HG03469 (cell line): ENCODE data around the gene C20orf96.
A peak's percentile ranks its signal among the peaks of the same experiment; 100 is the strongest.
"Not testable (repeated sequence)": the region's sequence is repeated elsewhere in the genome, so short reads cannot be mapped to it uniquely, and the experiment has no call there.

Source experiments
- ATAC-seq: cut with Tn5 transposase; IDR thresholded peaks from one replicate; pipeline ENCODE4 v1.9.1; 2021; ENCODE audit warnings: mild to moderate bottlenecking, moderate library complexity, moderate number of reproducible peaks; ENCODE audit not compliant: unreplicated experiment

Gene C20orf96

DNA sequence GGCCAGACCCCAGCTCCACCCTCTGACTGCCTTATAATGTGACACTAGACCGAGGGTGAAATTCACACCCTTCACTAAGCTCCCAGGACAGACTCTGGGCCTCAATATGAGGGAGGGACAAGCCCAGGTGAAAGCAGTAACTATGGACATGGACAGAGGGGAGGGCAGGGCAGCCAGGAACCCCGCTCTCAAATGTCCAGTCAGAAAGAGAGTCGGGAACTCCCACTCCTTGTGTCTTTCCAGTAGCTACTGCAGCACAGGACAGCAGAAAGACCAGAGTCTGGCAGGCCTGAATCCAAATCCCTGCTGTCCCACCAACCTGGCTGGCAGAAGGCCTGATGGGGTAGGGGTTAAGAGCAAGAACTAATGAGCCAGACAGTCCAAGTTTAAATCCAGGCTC lies 6.4 kb downstream of the C20orf96 start:
- ATAC-seq = no peak

DNA sequence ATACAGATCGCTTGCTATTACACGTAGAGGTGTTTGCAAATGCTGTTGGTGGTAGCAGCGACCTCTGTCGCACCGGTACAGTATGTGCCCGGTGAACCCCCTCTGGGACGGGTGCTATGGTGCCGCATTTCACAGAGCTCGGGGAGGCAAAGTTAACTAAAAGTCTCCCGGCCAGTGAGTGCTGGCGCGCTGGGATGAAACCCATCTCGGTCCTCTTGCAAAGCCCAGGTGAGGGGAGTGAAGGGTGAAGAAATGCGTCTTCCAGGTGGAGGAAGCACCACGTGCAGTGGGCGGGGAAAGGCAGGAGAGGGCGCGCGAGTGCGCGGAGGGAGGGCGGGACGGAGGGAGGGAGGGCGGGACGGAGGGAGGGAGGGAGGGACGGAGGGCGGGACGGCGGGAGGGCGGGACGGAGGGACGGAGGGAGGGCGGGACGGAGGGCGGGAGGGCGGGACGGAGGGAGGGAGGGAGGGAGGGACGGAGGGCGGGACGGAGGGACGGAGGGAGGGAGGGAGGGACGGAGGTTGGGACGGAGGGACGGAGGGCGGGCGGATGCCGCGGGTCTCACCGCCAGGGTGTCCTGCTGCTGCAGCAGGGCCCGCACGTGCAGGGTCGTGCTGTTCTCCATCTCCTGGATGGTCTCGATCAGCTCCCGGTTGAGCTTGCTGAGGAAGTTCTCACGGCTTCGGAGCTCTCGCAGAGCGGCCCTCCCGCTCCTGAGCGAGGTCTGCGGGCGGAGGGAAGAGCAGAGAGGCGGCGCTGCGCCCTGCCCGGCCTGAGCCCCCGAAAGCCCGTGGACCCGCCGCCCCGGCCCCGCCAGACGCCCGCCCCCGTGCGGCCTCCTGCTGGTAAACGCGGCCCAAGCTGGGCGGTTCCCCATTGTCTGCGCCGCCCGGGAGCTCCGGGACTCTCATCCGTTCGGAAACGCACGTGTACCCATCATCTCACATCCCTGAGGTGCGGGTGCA lies 11.7 kb downstream of the C20orf96 start:
- no peak for ATAC-seq

DNA sequence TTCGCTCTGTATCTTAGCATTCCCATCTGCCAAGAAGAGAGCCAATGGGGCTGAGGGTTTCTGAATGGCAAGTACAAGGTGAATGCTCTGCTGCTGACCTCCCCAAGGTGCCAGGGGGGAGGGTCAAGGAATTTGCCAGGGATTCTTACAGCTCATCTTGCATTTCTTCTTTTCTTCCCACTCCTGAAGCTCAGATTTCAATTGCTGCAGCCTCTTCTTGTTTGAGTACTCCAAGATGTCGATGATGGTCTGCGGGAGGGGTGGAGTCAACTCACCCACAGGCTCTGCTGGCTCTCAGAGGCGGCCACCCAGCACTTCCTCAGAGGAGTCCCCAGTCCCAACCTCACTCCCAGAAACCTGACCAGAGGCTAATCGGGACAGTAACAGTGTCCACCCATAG lies 12.4 kb downstream of the C20orf96 start:
- no peak for ATAC-seq

DNA sequence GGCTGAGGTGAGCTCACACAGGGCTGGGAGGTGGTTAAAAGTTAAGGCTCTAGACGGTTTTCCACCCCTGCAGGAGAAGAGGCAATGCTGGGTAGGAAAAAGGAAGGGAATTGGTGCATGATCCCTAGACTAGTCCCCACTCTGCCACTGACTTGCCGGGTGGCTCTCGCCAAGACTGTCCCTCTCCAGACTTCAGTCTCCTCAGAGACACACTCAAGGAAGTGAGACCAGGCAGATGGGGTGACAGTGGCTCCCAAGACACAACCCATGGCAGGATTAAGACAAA lies 13.1 kb downstream of the C20orf96 start:
- no peak for ATAC-seq

DNA sequence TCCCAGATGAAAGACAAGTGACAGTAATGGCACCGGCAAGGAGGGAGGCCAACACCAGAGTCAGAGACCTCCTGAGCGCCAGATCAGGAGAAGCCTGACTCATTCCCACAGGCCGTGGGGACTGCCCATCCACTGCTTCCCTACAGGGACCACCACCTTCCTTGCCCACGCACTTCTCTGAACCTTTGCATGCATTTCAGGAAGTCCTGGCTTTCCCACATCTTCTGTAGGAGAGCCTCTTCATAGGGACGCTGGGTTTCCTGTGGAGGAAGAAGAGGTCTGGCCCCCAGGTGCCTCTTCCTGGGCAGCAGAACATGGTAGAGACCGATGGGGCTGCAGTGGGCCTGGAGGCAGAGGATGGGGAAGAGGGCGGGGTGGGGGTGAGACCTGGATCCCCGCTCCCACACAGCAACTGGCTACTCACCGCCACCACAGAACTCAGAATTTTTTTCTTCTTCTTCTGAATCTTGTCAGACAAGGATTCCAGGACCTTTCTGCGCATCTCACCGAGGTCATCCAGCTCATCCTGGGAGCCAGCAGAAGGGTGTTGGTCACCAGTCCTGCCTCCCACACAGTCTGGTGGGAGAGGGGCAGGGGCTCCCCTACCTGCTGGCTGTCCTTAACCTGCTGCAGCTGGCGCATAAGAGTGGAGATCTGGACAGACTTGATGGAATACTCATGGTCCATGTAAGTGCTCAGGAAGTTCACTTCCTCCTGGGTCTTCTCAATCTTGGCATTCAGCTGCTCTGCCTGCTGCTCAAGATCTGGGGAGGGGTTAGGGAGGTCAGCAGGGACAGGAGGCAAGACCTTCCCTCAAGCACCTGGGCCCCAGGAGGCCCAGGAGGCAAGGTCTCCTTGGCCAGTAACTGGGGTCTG lies 13.7 kb downstream of the C20orf96 start:
- no peak for ATAC-seq

DNA sequence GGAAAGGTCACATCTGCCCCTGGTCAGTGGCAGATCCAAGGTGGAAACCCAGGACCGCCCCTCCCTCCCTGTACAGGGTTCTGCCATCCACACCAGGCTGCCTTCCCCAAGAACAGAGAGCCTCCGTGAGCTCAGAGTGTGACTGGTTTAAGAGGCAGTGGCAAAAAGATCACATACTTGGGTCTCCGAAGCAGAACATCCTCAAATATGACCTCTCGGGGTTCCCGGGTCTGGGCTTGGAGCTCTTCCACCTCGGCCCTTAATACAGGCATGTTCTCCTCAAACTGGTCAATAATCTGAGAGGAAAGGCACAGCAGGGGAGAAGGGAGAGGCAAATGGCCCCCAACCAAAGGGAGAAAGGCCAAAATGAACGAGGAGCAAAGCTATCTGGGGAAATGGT lies 14.8 kb downstream of the C20orf96 start:
- ATAC-seq = no peak

DNA sequence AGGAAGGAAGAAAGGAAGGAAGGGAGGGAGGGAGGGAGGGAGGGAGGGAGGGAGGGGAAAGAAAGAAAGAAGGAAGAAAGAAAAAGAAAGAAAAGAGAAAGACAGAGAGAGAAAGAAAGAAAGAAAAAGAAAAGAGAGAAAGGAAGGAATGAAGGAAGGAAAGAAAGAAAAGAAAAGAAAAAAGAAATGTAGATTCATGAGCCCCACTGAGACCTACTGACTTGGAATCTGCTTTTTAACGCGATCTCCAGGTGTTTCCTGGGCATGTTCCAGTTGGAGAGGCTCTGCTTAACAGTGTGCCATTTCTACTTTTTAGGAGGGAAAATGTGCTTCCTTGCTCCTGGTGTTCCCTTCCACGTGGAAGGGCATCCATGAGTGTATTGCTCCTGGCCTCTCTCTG lies 16.7 kb downstream of the C20orf96 start:
- no peak for ATAC-seq

DNA sequence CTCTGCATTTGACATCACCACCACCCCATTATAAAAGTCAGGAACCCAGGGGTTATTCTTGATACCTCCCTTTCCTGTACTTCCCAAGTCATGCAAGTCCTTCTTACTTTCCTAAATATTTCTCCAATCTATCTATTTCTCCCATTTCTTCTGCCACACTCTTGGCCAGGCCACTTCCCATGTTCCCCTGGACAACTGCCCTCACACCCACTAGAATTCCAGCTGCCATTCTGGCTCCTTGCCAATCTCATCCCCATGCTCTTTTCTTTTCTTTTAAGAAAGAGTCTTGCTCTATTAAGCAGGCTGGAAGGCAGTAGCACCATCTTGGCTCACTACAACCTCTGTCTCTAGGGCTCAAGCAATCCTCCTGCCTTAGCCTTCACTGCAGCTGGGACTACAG lies 17.8 kb downstream of the C20orf96 start:
- ATAC-seq = no peak

DNA sequence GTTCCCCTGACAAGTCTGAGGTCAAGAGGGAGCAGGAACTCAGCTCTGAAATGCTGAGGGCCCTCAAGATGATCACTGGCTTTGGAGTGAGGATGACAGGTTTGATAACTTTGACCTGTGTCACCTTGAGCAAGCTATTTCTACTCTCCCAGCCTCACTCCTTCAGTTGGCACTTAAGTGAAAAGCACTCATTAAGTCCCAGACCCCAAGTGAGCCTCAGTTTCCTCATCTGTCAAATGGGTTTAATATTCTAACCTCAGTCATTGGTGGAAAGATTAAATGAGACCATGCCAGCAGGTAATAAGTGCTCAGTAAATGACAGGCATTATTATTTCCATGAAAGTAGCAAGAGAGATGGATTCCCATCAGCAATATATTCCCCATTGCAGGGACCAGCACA lies 19.0 kb downstream of the C20orf96 start:
- ATAC-seq = no peak

DNA sequence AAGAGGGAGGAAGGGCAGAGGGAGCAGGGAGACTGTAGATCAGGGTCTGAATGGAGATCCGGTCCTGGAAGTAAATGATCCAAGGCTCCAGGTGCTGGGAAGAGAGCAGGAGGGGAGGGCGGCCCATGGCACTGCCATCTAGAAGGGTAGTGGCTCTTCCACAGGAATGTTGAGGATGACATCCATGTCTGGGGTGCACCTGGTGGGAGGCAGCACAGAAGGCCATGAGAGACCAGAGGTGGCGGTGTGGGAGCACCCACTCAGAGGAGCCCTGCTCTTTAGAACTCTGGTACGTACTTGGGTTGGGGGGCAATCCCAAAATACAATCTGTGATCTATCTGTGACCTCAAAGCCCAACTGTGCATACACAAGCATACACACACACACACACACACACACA lies 19.5 kb downstream of the C20orf96 start:
- no peak for ATAC-seq

DNA sequence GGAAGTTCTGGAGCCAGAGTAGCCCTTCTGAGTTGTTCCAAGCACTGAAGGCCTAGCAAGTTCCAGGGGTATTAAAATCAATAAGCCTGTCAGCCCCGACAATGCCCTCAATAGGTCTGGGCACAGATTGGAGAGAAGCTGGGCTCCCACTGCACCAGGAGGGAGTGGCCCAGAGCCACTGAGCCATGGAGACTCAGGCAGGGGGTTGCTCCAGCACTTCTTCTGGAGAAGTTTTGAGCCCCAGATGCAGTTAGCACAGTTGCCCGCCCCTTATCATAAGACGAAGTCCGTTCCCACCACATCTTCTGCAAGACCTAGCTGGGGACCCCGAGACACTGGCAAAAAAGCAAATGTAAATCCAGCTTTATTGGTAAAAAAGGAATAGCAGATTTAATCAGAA lies 20.0 kb downstream of the C20orf96 start:
- ATAC-seq = no peak

DNA sequence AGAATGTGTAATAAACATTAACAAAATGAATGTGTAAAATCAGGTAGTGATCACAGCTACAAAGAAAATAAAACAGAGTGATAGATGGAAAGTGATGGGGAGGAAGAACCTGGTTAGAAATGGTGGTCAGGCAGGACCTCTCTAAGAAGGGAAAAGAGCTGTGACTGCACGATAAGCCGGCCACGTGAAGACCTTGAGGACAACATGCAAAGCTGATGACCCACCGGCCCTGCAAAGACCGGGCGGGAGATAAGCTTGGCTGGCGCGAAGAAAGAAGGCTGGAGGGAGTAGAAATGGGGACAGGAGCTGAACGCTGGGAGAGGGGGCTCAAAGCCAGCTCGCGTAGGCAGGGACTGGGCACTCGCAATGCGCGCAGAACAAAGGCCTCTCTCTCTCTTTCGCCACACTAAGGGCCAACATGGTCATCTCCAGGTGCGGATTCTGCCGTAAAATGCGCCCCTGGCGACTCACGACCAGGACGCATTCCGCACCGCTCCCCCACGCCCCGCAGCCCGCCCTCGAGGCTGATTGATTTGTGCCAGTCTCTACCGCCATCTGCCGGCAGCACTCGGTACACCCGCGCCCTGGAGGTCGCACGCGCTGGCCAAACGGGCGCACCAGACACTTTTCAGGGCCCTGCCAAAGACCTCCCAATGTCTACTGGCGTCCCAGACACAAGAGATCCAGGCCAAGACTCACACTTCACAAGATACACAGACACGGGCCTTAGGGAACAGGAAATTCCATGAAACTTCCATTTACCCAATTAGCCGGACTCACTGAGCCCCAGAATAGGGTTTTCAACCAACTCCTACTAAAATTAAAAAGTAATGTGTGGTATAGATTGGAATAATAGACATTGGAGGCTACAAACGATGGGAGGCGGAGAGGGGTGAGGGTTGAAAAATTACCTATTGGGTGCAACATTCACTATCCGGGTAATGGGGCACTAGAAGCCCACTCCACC lies 23.7 kb downstream of the C20orf96 start:
- peak; percentile 33 for ATAC-seq

DNA sequence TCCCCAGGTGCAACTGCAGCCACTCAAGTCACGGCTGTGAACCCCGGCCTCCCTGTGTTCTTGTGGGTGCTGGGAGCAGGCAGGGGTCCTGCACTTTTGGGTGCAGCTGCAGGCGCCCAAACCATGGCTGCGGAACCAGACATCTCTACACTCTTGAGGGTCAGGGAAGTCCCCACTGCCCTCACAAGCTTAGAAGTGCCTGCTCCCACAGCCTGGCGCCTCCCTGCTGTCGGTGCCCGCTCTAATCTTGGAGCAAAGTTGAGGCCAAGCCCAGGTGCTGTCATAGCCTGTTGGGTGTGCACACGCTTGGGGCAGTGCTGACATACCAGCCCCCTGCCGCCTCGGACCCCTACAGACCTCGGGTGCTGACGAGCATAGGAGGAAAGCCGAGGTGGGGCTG lies 26.8 kb downstream of the C20orf96 start:
- no peak for ATAC-seq

DNA sequence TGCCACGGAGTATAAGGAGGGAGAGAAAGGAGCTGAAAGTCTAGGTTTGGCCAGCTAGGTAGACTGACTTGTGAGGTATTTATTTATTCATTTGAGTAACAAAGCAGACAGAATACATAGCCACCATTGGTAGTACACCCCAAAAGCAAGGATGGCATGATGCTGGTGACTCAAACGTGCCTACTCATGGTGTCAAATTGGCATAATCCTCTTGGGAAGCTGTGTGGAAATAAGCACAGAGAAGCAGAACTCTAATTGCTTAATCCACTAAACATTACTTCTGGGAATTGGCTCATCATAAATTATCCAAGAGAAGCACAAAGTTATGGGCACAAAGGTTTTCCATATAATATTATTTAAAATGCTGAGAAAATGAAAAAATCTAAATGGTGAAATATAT lies 30.6 kb downstream of the C20orf96 start:
- no peak for ATAC-seq

DNA sequence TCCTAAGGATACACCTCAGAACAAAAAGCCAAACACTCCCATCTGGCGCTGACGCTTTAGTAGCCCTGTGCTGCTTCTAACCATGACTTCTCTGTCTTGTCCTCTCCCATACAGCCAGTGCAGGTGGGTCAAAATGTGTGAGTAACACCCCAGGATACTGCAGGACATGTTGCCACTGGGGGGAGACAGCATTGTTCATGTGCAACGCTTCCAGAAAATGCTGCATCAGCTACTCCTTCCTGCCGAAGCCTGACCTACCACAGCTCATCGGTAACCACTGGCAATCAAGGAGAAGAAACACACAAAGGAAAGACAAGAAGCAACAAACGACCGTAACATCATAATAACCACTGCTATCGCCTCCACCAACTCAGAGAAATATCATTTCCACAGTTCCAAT lies 31.6 kb downstream of the C20orf96 start:
- no peak for ATAC-seq

DNA sequence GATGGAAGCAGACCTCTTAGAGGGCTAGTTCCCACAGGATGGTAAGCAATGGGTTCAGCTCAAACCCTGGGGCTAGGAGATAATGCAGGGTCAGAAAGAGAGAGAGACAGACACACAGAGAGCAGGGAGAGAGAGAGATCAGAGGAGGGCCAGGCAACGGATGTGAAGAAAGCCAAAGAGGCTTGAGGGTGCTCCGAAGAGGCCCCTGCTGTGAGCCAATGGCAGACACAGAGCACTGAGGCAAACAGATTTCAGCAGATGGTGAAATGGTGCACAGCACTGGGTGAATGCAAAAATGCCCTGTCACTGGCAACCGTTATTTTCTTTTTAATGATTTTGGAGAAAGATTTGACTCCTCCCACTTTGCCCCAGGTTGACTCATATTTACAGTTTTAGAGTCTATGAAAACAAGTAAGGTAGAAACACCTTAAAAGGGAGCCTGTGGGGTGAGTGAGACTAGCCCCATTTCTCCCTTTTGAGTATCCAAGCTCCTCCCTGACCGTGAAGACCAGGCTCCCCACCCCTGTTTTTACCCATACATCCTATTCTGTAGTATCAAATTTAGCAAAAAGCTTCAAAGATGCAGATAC lies 32.2 kb downstream of the C20orf96 start:
- ATAC-seq = no peak

DNA sequence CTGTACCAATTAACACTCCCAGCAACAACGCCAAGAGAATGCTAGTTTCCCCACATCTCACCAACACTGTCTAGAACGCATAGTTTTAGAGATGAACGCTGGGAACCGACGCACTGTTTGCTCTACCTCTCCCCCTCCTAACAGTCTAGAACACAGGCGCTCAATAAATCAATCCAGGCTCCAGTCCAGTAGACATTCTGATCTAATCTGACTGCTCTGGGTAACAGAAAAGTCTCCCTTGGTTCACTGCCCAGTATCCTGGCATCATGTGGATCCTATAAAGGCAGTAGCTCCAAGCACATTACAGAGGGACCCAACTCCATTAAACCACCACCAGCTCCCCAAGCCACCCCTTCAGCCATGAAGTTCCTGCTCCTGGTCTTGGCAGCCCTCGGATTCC lies 33.1 kb downstream of the C20orf96 start, which contains the start of gene DEFB132:
Gene DEFB132 (plus strand): TSS at position 306 of the 400 bp plus-strand sequence. CDS start 55 bp downstream, at position 361.
- ATAC-seq = no peak

DNA sequence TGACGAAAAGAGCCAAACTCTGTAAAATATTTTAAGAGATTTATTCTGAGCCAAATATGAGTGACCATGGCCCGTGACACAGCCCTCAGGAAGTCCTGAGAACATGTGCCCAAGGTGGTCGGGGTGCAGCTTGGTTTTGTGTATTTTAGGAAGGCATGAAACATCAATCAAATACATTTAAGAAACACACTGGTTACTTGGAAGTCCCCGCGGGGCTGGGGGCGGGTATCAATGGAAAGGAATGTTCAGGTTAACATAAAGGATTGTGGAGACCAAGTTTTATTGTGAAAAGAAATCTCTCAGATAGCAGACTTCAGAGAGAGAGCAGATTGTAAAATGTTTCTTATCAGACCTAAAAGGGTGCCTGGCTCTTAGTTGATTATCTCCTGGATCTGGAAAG lies 37.1 kb downstream of the C20orf96 start:
- not testable (repeated sequence) for ATAC-seq

DNA sequence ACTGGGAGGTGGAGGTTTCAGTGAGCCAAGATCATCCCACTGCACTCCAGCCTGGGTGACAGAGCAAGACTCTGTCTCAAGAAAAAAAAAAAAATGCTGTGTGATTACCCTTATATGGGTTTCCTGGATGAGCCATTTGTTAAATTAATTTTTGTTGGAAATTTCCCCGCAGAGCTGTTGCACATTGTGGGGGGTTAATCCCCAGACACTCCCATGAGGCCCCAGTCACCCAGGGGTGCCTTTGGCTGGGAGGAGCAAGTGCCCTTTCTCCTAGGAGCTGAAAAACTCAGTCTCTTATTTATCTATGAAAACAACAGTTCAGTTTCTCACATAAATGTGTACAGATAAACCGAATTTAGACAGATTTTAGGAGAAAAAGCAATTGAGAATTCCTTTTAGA lies 37.7 kb downstream of the C20orf96 start:
- ATAC-seq = no peak

DNA sequence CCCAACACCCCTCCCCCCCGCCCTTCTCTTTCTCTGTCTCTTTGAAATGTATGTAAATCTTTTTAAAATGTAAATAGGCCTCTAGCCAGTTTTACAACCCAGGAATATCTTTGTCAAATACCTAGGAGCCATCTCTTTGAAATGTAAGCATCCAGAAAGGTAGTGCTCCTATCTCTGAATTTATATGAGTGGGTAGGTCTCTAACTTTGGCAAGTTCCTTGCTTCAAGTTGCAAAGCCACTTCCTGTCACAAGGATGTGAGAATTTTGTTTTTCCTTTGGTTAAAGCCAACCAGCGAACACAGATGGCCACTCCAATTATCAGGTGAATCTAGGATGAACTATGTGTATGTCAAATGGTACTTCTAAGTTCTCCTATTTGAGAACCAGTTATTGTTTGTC lies 39.2 kb downstream of the C20orf96 start:
- no peak for ATAC-seq
